Vagina (tissue), 2 donors: ENCODE results near the gene TMEM9. TPM values are rescaled to one million over a fixed set of nuclear protein-coding genes. Genes with fewer than 3 reads are reported as not detected.

Experiments used
- DNase-seq, 2 donors: peaks; one replicate each; pipeline ENCODE4 v3.0.0-alpha.2; 2017; ENCODE audit errors: extremely low spot score in 2 of 2
- H3K27ac ChIP-seq: fragments of 200-600 bp; sonication (generic); one replicate; pipeline ENCODE4 v1.5.1; 2019
- H3K27me3 ChIP-seq: fragments of 200-600 bp; sonication (generic); one replicate; pipeline ENCODE4 v1.5.1; 2019
- H3K36me3 ChIP-seq, 2 donors: fragments of 200-600 bp; sonication (generic); one replicate each; pipeline ENCODE4 v1.5.1; 2017 to 2019
- H3K4me1 ChIP-seq: fragments of 200-600 bp; sonication (generic); one replicate; pipeline ENCODE4 v1.5.1; 2019
- H3K4me3 ChIP-seq, 2 donors: fragments of 200-600 bp; sonication (generic); 1 replicate in 1 of 2; 2 replicates in 1 of 2; pipeline ENCODE4 v1.5.1; 2016 to 2019
- H3K9me3 ChIP-seq: fragments of 200-600 bp; sonication (generic); one replicate; pipeline ENCODE4 v1.5.1; 2019
- CTCF ChIP-seq, 3 experiments: fragments of 450-650 bp in 2 of 3; fragments of 200-600 bp in 1 of 3; sonication (generic) in 1 of 3; IDR thresholded peaks; one replicate each; pipeline ENCODE4 v1.5.1; 2017 to 2019; ENCODE audit warnings: antibody characterized with exemption in 3 of 3, mild to moderate bottlenecking in 2 of 3, moderate library complexity in 2 of 3
- POLR2A ChIP-seq, 2 donors: fragments of 450-650 bp; IDR thresholded peaks; one replicate each; pipeline ENCODE4 v1.6.1; 2017; ENCODE audit warnings: antibody characterized with exemption in 2 of 2, mild to moderate bottlenecking in 2 of 2, moderate library complexity in 2 of 2
- POLR2AphosphoS5 ChIP-seq, 2 donors: sonication (generic); formaldehyde crosslinking; IDR thresholded peaks; one replicate each; pipeline ENCODE4 v1.9.0; 2017; ENCODE audit warnings: antibody characterized with exemption in 2 of 2, mild to moderate bottlenecking in 2 of 2, low read depth in 1 of 2; ENCODE audit not compliant: insufficient read depth in 1 of 2
- intact Hi-C: fragments of 100-400 bp; cut with DNase I; formaldehyde crosslinking; loops from one replicate; pipeline ENCODE4 v1.15.1; 2023
- total RNA-seq: library from RNA; depleted of rRNA; stranded (reverse); fragments of >200 nt; gene quantifications from one replicate; pipeline ENCODE4 v1.2.3, GENCODE V29; 2016

The TMEM9 gene
- total RNA-seq, 1 donor from 2014 or later, result 58.7 TPM

- Histone ChIP-seq H3K4me3 (peak overlapping the region; percentile 58 to 66), H3K27ac (peak overlapping the region; percentile 79), H3K36me3 (no peaks in the 10 kb centered on the region), H3K27me3 (no peaks in the 10 kb centered on the region), H3K4me1 (peaks cover 14% of the 10 kb centered on the region), H3K9me3 (no peaks in the 10 kb centered on the region)
- TF ChIP-seq POLR2AphosphoS5 (IDR thresholded peaks at IDR 0.05; ENCODE audit: insufficient read depth in 1 of 2, low read depth in 1 of 2) (peak in 1 of 2 donors; percentile 85), CTCF (IDR thresholded peaks at IDR 0.05) (peak in 1 of 3 experiments; percentile 35), POLR2A (IDR thresholded peaks at IDR 0.05) (no peak)
- no peak for DNase-seq
- intact Hi-C loops, result no loop called here
Measured at GRCh38 chr1:201171063-201172036, 17.1 kb upstream of the TMEM9 start.

- DNase-seq, result peak in 1 of 2 donors; percentile 93
- Histone ChIP-seq H3K9me3 (no peaks in the 10 kb centered on the region), H3K4me1 (peaks cover 14% of the 10 kb centered on the region), H3K36me3 (no peaks in the 10 kb centered on the region), H3K27me3 (no peaks in the 10 kb centered on the region), H3K4me3 (peak overlapping the region; percentile 58 to 66), H3K27ac (peak overlapping the region; percentile 79)
- intact Hi-C loops, result no loop called here
- TF ChIP-seq POLR2AphosphoS5 (IDR thresholded peaks at IDR 0.05; ENCODE audit: insufficient read depth in 1 of 2, low read depth in 1 of 2) (peak; percentile 80 to 94), POLR2A (IDR thresholded peaks at IDR 0.05) (peak in 1 of 2 donors; percentile 52), CTCF (IDR thresholded peaks at IDR 0.05) (no peak)
Measured at GRCh38 chr1:201170533-201171062, 16.3 kb upstream of the TMEM9 start.

GRCh38 chr1:201169971-201170532, 15.8 kb upstream of the TMEM9 start:
- no peaks in the 10 kb centered on the region for H3K27me3 ChIP-seq
- H3K4me1 ChIP-seq, result peaks cover 14% of the 10 kb centered on the region
- no peaks in the 10 kb centered on the region for H3K9me3 ChIP-seq
- TF ChIP-seq POLR2A (IDR thresholded peaks at IDR 0.05) (no peak), POLR2AphosphoS5 (IDR thresholded peaks at IDR 0.05; ENCODE audit: insufficient read depth in 1 of 2, low read depth in 1 of 2) (no peak), CTCF (IDR thresholded peaks at IDR 0.05) (no peak)
- H3K27ac ChIP-seq, result peak overlapping the region; percentile 79
- DNase-seq, result no peak
- no peaks in the 10 kb centered on the region for H3K36me3 ChIP-seq
- peak overlapping the region; percentile 58 to 66 for H3K4me3 ChIP-seq
- intact Hi-C loops, result no loop called here

- TF ChIP-seq CTCF (IDR thresholded peaks at IDR 0.05) (no peak), POLR2AphosphoS5 (IDR thresholded peaks at IDR 0.05; ENCODE audit: insufficient read depth in 1 of 2, low read depth in 1 of 2) (no peak), POLR2A (IDR thresholded peaks at IDR 0.05) (no peak)
- Histone ChIP-seq H3K27ac (no peak overlapping the region), H3K27me3 (no peaks in the 10 kb centered on the region), H3K4me3 (no peak overlapping the region), H3K9me3 (no peaks in the 10 kb centered on the region), H3K4me1 (peaks cover 14% of the 10 kb centered on the region), H3K36me3 (no peaks in the 10 kb centered on the region)
- intact Hi-C loops, result no loop called here
- no peak for DNase-seq
Measured at GRCh38 chr1:201169203-201169602, 14.9 kb upstream of the TMEM9 start.
